Measurements from ENCODE around the gene POLR1G. TPM values are rescaled to one million over a fixed set of nuclear protein-coding genes. Genes with fewer than 3 reads are reported as not detected.
"Not testable (repeated sequence)": the region's sequence is repeated elsewhere in the genome, so short reads cannot be mapped to it uniquely, and the experiment has no call there.

The POLR1G gene
- total RNA-seq, 1 donor from 2014 or later: 10.7 TPM

DNA sequence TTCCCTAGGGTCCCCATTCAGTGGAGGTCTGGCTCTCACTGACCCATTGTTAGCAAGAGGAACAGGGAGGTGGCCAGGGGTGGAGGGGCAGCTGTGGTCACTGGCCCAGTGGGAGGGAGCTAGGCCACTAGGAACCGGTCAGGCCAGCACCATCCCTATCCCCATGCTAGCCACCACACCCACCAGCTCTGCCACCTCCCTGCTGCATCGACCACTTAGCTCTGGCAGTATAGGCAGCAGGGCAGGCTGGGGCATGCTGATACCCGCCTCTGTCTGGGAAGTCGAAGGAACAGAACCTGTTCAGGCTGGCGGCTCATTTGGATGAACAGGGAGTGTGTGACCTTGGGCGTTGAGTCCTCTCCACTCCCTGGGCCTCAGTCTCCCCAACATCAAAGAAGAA is 6.3 kb upstream of the POLR1G start:
- DNase-seq (ENCODE audit: low read depth): no peak

DNA sequence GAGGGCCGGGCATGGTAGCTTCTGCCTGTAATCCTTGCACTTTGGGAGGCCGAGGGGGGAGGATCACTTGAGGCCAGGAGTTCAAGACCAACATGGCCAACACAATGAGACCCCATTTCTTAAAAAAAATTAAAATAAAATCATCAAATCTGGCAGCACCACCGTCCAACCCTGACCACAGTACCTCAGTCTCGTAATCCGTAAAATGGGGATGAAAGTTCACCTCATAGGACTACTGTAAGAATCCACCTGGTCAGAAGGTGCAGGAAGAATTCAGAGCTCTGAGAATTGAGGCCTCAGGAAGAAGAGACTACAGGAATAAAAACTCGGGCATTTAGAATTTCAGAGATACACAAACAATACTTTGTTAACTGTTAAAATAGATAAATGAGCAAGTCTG is 4.6 kb upstream of the POLR1G start:
- DNase-seq (ENCODE audit: low read depth): no peak

DNA sequence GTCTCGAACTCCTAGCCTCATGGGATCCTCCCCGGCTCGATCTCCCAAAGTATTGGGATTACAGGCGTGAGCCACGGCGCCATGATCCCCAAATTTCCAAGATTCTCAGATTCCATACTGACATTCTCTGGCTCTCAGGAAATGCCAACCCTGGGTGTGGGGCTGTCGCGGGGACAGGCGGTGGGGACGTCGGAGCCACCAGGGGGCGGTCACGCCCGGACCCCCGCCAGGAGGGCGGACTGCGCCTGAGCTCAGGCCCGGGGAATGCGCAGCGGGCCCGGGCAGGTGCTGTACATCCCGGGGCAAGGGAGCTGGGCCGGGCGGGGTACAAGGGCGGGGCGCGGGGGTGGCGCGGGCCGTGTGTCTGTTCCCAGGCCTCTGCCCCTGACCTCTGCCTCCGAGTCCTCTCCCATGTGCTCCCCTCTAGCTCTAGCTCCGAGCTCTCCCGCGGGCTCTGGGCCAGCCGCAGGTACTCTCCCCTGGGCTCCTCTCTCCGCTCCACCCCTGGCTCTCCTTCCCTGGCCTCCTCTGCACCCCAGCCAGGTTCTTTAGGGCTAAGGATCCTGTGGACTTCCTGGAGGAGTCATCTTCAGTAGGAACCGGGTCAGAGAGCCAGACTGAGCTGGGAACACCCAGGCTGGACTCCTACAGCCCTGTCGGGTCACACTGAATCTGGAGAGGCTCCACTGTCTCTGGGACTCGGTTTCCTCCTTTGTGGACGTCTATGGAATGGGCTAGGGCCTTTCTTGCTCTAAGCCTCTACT is 4.0 kb upstream of the POLR1G start:
- no peak for DNase-seq (ENCODE audit: low read depth)

DNA sequence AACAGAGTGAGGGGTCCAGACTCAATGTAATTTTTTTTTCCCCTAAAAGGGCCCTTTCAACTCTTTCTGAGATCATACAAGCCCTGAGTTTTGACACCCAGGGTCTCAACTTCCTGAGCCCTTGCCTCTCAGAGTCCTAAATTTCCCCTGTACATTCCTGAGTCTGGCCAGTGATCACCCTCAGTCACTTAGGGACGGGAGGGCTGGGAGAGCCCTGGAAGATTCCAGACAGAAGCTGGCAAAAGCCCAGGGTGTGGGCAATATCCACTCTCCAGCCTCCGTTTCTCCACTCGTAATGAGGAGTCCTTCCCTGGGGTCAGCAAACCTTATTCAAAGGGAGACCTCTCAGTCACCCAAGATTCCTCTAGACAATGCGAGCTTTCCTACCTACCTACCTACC is 3.2 kb upstream of the POLR1G start:
- DNase-seq (ENCODE audit: low read depth): no peak

DNA sequence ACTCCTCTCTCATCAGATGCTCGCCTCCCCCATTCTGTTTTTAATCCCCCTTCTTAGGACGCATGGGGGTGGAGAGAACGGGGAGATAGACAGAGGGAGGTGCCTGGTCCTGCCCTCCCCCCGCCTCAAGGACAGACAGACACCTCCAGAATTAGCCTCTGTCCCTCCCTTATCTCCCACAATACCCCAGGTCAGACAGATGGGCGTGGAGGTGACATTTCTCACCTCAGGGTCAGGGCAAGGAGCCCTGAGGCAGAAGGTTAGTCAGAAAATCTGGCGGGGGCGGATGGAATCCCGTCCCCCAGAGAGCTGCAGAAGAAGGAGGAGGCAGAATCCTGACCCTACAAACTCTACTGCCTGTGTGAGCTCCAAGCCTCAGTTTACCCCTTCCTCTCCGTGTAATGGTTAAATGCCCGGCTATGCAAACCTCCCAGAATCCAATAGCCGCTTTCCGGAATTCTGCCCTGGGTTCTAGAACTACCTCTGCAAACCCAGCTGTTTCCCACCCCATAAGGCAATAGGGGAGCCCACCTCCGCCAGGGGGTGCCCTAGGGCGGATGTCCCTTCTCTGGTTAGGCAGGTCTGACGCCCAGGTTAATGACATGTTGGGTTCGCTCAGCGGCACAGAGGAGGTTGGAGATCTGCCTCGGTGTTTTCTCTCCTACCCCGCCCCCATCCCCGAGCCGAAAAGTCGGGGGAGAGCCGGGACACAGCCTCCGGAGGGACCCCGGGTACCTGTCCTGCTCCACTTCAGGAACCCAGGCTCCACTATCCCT is 2.5 kb upstream of the POLR1G start:
- peak; percentile 44 for DNase-seq (ENCODE audit: low read depth)

DNA sequence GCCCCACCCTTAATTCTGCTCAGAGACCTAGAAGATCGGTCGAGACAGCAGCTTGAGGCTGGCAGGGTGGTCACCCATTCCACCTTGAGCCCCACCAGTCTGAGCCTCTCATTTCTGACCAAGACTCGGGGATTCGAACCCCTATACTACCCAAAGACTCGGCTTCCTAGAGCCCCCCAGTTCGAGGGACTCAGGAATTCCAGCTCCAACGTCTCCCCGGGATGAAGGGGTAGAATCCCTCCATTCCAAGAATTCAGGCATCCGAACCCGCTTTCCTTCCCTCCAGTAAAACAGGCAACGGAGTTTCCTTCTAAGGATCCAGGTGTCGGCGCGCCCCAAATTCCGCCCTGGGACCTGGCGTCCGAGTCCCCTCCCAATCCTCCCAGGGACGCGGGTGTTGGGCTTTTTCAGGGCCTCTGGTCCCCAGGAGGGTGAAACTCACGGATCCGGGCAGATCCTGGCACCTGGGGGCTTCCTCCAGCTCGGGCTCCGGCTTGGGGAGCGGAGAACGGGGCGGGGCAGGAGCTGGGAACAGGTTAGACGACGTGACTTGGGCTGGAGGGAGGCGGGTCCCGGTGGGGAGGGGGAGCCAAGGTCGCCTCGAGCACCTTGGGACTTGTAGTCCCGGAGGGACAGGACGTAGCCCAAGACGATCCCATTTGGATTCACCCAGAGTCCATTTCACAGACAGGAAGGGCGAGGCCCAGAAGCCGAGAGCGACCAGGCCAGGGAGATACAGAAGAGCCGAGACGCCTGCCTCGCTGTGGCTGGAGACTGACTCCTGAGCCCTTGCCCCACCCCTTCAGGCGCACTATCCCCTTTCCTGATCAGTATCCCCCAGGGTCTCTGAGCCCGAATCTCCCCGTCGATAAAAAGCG is 1.6 kb upstream of the POLR1G start, which contains the start of gene PPP1R13L:
TSS of gene PPP1R13L (minus strand) at position 513 of the 878 bp plus-strand sequence. CDS start 6,751 bp downstream, outside the sequence.
- peak; percentile 85 for DNase-seq (ENCODE audit: low read depth)

DNA sequence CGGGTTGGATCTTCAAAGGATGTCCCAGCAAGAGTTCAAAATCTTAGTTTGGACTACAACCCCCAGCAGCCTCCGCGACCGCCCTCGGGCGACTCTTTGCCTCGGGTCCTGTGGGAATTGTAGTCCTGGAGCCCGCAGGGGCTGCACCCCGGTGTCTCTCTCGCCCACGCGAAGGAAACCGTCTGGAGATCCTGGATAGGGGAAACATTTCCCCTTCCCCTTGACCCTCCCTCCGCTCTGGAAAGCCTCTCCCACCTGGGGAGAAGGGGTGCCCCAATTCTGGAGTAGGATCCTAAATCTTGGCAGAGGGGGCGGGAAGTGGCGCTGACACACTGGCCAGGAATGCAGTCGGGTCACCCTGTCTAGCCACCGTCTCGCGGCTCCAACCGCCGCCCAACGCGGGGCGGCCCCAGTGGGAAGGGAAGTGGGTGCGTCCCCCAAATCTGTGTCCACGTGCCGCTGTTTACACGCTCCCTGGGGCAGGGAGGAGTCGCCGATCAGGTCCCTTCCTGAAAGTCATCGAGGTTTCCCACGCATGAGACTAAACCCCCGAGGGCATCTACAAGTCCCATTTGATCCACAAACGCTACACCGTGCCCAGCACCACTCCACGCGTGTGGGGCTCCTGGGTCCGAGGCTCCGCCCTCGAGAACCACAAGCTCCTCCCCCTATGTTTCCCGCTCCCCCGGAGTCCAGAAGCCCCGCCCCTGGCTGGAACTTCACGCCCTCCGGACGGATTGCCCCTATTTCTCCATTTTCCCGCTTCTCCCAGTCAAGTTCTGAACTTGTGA is 814 bp upstream of the POLR1G start:
- peak; percentile 86 for DNase-seq (ENCODE audit: low read depth)

DNA sequence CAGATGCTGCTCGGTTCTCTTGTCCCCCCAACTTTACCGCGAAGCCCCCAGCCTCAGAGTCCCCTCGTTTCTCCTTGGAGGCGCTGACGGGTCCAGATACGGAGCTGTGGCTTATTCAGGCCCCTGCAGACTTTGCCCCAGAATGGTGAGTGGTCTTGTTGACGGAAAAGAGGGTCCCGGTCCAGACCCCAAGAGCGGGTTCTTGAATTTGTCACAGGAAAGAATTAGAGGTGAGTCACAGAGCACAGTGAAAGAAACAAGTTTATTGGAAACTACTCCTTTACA is 589 bp downstream of the POLR1G start:
- no peak for DNase-seq (ENCODE audit: low read depth)

DNA sequence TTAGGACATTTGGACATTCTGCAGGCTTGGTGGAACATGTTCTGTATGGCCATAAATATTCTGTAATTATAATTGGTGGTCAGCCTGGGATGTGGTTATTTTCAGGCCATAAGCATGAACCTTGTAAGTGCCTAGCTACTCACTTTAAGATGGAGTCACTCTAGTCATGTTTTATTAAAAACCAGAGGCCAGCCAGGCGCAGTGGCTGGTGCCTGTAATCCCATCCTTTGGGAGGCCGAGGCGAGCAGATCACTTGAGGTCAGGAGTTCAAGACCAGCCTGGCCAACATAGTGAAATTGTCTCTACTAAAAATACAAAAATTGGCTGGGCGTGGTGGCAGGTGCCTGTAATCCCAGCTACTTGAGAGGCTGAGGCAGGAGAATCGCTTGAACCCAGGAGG is 1.1 kb downstream of the POLR1G start:
- DNase-seq (ENCODE audit: low read depth): not testable (repeated sequence)

DNA sequence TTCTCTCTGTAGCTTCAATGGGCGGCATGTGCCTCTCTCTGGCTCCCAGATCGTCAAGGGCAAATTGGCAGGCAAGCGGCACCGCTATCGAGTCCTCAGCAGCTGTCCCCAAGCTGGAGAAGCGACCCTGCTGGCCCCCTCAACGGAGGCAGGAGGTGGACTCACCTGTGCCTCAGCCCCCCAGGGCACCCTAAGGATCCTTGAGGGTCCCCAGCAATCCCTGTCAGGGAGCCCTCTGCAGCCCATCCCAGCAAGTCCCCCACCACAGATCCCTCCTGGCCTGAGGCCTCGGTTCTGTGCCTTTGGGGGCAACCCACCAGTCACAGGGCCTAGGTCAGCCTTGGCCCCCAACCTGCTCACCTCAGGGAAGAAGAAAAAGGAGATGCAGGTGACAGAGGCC is 1.7 kb downstream of the POLR1G start:
- no peak for DNase-seq (ENCODE audit: low read depth)

DNA sequence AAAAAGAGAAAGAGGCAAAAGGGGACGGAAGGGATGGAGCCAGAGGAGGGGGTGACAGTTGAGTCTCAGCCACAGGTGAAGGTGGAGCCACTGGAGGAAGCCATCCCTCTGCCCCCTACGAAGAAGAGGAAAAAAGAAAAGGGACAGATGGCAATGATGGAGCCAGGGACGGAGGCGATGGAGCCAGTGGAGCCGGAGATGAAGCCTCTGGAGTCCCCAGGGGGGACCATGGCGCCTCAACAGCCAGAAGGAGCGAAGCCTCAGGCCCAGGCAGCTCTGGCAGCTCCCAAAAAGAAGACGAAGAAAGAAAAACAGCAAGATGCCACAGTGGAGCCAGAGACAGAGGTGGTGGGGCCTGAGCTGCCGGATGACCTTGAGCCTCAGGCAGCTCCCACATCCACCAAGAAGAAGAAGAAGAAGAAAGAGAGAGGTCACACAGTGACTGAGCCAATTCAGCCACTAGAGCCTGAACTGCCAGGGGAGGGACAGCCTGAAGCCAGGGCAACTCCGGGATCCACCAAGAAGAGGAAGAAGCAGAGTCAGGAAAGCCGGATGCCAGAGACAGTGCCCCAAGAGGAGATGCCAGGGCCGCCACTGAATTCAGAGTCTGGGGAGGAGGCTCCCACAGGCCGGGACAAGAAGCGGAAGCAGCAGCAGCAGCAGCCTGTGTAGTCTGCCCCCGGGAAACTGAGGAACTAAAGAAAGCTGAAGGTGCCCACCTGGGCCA is 2.5 kb downstream of the POLR1G start:
- DNase-seq (ENCODE audit: low read depth): no peak

DNA sequence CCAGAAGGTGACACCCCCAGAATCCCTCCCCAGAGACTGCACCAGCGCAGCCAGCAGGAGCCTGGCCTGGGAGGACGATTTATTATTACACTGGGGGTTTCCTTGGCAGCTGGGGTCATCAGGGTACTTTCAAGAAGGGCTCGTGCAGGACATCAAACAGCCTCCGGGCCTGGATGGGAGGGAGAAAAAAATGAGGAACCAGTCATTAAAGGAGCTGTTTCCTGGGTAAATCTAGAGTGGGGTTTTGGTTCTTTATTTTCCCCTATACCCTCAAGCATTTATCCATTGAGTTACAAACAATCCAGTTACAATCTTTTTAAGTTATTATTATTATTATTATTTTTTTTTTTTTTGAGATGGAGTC is 3.1 kb downstream of the POLR1G start:
- no peak for DNase-seq (ENCODE audit: low read depth)

DNA sequence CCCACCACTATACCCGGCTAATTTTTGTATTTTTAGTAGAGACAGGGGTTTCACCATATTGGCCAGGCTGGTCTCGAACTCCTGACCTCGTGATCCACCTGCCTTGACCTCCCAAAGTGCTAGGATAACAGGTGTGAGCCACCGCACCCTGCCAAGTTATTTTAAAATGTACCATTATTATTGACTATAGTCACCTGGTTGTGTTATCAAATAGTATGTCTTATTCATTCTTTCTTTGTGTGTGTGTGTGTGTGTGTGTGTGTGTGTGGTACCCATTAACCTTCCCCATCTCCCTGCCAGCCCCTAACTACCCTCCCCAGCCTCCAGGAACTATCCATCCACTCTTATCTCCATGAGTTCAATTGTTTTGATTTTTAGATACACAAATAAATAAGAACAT is 3.9 kb downstream of the POLR1G start:
- not testable (repeated sequence) for DNase-seq (ENCODE audit: low read depth)

DNA sequence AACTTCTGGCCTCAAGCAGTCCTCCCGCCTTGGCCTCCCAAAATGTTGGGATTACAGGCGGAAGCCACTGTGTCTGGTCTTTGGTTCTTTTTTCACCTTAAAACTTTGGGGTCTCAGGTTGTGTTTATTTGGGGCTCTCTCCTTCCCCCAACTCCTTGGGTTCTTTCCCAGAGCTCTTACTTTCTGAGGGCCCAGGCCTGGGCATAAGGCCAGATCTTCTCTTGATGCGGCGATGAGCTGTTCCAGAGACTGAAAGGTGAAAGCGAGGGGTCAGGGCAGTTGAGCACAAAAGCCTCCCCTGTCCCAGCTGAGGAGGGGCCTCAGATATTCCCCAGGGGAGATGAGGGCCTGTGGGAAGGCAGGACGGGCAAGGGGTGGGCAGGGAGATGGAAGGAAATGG is 7.1 kb downstream of the POLR1G start:
- no peak for DNase-seq (ENCODE audit: low read depth)

DNA sequence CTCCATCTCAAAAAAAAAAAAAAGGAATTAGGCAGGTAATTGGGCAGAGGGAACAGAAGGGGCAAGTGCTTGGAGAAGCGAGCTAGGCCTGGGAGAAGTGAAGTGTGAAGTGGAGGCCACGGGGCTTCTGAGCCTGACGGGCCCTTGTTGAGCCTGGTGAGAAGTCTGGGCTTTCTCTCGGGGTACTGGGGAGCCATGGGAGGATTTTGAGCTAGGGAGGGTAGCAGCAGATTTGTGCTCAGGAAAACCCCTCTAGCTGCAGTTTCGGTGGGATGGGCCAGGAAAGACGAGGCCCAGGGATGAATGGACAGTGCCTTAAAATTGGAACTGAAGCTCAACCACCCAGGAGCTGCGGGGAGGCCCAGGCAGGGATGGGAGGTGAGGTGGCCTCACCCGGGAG is 8.0 kb downstream of the POLR1G start:
- DNase-seq (ENCODE audit: low read depth): no peak

DNA sequence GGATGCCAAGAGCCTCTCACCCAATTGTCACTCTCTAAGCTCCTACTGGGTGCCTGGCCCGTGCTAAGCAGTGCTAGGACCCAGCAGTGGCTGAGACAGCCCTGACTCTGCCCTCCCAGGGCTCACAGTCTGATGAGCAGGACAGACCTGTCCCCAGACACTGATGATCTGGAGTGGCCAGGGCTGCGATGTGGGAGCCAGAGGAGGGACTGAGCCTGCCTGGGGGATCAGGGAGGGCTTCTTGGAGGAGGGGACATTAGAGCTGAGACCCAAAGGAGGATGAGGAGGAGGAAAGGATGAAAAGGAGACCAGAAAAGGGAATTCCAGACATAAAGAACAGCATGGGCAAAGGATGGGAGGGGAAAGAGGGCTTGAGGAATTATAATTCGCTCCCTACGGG is 10.7 kb downstream of the POLR1G start:
- no peak for DNase-seq (ENCODE audit: low read depth)

DNA sequence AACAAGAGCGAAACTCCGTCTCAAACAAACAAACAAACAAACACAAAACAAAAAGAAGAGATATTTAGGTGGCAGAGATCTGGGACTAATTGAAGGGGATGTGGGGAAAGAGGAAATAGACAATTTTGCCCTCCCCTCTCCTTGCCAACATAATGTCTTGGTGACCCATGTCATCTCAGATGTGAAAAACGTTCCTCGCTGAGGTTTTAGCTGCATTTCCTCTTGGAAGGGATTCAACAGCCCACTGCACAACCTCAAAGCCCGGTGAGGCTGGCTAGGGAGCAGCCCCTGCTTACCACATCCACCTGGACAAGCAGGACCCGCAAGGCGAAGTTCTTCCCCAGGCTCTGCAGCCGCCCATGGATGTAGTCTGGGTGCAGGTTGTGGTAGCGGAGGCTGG is 12.4 kb downstream of the POLR1G start:
- DNase-seq (ENCODE audit: low read depth): no peak

DNA sequence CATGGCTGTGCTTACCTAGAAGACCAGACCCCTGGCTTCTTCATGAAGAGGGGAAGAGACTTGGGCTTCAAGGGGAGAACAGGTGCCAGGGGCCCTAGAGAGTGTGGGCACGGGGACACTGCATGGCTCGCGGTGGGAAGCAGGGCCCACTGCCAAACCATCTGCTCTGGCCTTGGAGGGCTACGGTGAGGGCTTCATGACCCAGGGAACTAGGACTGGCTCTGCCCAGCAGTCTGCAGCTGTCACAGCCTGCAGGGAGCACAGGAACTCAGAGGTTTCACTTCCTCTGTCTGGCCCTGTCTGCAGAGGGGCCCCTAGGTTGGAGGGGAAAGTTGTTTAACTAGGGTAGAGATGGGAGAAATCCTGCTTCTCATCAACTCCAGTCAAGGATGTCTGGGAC is 13.0 kb downstream of the POLR1G start:
- no peak for DNase-seq (ENCODE audit: low read depth)

DNA sequence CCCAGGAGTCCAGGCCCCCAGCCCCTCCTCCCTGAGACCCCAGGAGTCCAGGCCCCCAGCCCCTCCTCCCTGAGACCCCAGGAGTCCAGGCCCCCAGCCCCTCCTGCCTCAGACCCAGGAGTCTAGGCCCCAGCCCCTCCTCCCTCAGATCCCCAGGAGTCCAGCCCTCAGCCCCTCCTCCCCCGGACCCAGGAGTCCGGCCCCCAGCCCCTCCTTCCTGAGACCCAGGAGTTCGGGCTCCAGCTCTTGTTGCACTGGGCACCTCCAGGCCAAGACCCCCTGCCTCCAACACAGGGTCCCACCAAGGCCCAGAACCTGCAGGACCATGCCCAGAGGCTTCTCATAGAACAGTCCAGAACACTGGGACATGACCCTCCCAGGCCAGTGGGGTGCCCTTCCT is 13.5 kb downstream of the POLR1G start:
- no peak for DNase-seq (ENCODE audit: low read depth)

DNA sequence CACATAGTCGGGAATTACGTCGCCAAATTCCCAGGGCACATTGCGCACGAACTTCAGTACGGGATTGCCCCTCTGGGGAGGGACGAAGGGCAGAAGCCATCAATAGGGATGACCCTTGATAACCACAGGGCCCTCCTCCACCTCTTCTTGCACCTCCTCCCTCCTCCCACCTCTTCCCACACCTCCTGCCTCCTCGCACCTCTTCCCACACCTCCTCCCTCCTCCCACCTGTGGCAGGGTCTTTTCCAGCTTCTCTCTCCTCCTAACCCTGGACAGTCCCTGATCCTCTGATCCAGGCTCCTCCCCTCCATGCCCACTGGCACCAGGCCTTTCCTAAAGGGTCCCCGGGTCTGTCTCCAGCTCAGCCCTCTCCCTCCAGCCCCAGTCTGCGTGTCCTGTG is 13.9 kb downstream of the POLR1G start:
- no peak for DNase-seq (ENCODE audit: low read depth)

DNA sequence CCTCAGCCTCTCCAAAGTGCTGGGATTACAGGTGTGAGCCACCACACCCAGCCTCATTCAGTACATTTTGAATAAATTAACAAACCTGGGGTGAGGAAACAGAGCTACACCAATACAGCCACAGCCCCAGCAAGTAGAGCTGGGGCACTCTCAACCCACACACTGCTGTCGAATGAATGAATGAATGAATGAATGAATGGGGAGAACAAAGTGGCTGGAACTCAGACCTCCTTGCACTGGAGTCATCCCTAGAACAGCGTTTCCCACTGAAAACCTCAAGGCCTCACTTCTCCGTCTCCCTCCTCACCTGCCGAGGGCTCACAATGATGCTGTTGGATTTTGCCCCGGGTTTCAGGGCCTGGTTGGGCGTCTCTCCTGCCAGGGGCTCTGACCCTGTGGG is 14.4 kb downstream of the POLR1G start:
- no peak for DNase-seq (ENCODE audit: low read depth)

Measured in renal cortical epithelial cell (primary cell).